22Rv1 (cell line): ENCODE data around the gene PRDM1.

Source experiments
- ZFX ChIP-seq: fragments of 450-650 bp; IDR thresholded peaks from 2 replicates; pipeline ENCODE4 v1.6.1; 2017; ENCODE audit warnings: antibody characterized with exemption, borderline replicate concordance
- TF ChIP-seq, protein P1 (sequence below): fragments of 450-650 bp; IDR thresholded peaks from 2 replicates; pipeline ENCODE4 v1.5.1; 2017; ENCODE audit warnings: mild to moderate bottlenecking

DNA sequence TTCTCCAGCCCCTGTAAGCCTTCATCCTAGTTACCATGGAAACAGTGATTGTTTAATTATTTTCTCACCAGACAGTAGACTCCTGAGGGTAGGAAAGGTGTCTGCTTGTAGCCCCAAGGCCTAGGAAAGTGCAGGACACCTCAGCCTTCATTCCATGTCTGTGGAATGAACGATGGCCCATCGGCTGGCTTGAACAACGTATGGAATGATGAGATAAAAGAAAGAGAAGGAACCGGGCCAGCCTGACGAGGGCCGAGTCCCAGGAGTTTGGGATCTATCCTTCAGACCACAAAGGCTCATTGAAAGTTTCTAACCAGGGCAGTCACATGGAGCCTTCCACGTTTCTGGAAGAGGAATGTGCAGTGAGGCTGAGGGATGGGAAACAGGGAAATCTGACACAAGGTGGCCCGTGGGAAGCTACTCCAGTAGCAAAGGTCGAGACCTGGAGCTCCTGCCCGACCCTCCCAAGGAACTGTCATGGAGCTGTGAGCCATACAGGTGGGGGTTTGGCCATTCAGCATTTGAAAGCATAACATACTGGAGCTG is 46.1 kb downstream of the PRDM1 start:
- TF ChIP-seq, protein P1, sequence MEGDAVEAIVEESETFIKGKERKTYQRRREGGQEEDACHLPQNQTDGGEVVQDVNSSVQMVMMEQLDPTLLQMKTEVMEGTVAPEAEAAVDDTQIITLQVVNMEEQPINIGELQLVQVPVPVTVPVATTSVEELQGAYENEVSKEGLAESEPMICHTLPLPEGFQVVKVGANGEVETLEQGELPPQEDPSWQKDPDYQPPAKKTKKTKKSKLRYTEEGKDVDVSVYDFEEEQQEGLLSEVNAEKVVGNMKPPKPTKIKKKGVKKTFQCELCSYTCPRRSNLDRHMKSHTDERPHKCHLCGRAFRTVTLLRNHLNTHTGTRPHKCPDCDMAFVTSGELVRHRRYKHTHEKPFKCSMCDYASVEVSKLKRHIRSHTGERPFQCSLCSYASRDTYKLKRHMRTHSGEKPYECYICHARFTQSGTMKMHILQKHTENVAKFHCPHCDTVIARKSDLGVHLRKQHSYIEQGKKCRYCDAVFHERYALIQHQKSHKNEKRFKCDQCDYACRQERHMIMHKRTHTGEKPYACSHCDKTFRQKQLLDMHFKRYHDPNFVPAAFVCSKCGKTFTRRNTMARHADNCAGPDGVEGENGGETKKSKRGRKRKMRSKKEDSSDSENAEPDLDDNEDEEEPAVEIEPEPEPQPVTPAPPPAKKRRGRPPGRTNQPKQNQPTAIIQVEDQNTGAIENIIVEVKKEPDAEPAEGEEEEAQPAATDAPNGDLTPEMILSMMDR: no peak
- no peak for TF ChIP-seq ZFX
